GM21825 (cell line): Measurements from ENCODE around the gene ZSCAN9.

Experiments used
- ATAC-seq: cut with Tn5 transposase; IDR thresholded peaks from one replicate; pipeline ENCODE4 v1.9.1; 2021; ENCODE audit warnings: mild to moderate bottlenecking, moderate library complexity; ENCODE audit not compliant: unreplicated experiment

The ZSCAN9 gene

DNA sequence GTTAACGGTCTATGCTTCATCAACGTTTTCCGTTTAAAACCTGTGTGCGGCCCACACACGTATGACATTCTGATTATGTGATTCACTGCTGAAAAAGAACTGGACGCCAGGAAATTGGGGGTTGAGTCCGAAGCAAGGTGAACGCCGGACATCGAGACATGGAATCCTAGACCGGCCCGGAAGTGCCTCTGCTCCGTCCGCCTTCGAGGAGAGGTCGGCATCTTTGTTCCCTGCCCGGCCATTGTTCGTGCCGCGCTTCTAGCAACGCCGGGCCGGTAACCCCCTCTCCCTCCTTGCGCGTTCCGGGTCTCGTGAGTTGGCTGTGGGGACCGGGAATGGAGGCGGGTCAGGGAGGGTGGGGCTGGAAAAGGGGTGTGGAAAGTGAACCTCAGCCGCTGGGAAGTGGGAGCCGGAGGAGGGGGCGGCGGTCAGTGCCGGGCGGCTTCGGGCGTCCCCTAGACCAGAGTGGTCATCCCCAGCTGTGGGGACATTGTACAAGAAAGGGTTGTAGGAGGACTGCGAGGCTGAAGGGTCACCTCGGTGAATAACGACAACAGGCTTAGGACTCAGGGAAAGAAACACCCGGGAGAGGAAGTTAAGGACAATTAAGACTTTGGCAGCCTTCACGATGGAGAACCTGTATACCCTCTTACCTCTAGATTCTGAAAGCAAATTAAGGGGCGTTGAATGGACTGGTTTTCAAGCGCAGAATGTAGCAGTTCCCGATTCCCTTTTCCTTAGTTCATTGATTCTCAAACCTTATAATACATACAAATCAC, at the start of gene ZSCAN9:
ZSCAN9 (plus strand) TSS at position 220 of the 779 bp plus-strand sequence. CDS start 1,810 bp downstream, outside the sequence.
- peak; percentile 81 for ATAC-seq

- ATAC-seq, result no peak
These were observed 48.7 kb upstream of the ZSCAN9 start for GRCh38 chr6:28176373-28176772.

DNA sequence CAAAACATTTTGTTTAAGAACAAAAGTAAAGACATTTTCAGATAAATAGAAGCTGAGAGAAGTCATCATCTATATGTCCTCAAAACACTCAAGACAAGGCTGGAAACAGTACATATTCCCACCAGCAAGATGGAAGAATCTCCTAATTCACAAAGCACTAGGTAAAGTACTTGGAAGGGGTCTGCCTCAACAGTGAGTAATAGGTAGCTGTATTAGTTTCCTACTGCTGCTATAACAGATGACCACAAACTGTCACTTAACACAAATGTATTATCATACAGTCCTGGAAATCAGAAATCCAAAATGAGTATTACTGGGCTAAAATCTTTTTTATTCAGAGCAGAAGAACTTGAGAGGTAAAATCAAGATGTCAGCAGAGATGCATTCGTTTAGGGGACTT, 42.8 kb upstream of the ZSCAN9 start:
- no peak for ATAC-seq

DNA sequence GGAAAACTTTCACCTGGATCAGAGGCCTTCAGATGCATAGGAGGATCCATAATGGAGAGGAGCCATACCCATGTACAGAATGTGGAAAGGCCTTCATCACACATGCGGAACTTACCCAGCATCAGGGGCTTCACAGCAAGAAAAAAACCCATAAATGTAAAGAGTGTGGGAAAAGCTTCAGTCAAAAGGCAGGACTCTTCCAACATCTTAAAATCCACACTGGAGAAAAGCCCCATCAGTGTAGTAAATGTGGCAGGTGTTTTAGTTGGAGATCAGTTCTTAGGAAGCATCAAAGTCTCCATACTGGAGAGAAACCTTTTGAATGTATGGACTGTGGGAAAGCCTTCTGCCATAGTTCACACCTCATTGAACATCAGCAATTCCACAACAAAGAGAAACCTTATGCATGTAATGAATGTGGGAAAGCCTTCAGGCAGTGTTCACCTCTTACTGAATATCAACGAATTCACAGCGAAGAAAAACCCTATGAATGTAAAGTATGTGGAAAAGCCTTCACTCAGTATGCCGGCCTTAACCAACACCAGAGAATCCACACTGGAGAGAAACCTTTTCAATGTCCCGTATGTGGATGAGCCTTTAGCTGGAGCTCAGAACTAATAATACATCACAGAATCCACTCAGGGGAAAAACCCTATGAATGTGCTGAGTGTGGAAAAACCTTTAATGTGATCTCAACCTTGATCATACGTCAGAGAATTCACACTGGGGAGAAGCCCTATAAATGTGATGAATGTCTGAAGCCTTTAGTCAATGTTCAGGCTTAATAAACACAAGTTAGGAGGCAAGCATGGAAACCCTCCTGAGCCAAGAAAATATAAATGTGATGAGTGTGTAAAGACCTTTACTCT, 36.7 kb upstream of the ZSCAN9 start:
- no peak for ATAC-seq

DNA sequence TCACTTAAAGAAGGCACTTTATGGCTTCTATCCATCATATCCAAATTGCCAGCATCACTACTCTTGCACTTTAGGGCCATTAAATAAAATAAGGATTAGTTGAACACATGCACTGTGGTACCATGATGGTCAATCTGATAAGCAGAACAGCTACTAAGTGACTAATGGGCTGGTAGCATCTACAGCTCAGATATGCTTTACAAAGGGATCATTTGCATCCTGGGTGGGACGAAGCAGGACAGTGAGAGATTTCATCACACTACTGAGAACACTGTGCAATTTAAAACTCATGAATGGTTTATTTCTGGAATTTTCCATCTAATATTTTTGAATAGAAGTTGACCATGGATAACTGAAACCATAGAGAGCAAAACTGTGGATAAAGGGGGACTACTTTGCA, 25.1 kb upstream of the ZSCAN9 start:
- ATAC-seq, result no peak

GRCh38 chr6:28203201-28203600, 21.9 kb upstream of the ZSCAN9 start:
- no peak for ATAC-seq

DNA sequence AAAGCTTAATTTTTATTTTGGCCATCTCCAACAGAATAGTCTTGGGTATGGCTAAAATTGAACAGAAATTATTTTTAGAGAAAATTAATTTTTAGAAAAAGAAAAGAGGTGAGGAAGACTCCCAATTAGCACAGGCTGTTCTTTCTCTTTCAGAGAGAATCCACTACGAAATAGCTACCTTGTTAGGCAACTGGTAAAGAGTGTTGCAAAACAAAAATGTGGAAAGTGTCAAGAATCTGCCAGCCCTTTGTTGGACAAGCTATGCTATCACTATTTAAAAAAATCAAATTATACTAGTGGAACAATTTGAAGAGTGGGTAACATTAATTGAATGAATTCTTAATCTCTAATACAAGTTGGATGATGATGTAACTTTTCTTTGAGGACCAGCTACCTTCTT, 19.2 kb upstream of the ZSCAN9 start:
- ATAC-seq, result no peak

DNA sequence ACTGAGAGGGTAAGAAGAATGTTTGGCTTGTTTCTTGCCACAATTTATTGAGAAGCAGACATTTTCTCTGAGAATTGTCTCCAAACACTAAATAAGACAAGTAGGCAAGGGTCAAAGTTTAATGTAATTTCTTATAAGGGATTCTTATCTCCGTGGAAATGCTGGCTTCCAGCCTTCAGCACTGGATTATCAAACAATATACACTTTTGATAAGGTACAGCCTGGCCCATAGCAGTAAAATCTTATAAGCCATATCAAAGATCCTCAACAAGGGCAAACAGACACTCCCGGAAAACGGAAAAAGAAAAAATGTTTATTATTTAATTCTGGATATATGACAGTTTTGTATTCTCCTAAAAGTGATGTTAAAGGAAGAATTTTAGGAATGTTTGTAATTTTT, 18.5 kb upstream of the ZSCAN9 start:
- ATAC-seq, result no peak

- ATAC-seq, result no peak
These were observed 18.1 kb upstream of the ZSCAN9 start for GRCh38 chr6:28206928-28207509.

DNA sequence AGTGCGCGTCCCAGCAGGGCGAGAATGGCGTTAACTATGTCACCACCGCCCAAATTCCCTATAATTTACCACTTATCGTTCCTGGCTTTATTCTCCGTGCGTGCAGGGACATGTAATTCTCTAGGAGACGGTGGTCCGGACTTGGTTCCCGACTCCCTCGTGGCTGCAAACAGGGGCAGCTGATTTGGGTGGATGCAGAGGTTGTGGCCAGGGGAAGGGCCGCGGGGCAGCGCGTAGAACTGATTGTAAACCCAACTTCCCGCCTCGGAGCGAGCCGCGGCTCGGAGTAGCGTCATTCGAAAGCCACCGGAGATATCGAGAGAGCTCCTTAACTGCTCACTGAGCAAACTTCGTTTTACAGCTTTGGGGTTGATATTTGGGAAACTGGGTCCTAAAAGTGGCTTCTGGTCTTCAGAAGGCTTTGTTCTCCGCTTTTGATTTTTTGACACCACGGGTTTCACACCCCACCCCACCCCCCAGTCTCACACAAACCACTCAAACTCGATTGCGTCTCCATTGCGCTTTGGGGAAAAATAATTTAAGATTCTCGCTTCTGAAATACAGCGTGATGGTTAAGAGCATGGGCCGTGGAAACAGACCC, 17.5 kb upstream of the ZSCAN9 start:
- ATAC-seq, result no peak

DNA sequence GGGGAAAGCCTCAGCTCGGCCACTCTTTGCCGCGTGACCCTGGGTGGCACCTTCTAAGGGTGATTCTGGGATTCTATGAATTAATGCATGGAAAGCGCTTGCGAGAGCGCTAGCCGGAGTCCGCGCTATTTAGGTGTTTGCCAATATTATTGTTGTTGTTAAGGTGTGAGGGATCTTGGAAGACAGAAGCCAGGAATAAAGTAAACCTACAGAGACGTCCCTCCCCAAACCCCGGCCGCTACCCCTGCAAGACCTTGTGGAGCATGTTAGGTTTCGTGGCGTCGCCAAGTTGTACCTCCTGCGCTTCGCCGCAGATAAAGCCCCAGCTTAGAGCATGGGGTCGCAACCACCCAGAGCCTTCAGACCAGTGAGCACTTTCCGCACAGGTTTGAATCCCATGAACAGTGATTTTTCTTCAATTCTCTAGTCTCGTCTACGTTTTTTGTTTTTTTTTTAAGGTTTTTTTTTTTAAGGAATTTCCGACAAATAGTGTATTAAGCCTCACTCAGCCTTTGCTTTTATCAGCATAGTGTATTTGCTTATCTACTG, 16.9 kb upstream of the ZSCAN9 start:
- ATAC-seq, result no peak

DNA sequence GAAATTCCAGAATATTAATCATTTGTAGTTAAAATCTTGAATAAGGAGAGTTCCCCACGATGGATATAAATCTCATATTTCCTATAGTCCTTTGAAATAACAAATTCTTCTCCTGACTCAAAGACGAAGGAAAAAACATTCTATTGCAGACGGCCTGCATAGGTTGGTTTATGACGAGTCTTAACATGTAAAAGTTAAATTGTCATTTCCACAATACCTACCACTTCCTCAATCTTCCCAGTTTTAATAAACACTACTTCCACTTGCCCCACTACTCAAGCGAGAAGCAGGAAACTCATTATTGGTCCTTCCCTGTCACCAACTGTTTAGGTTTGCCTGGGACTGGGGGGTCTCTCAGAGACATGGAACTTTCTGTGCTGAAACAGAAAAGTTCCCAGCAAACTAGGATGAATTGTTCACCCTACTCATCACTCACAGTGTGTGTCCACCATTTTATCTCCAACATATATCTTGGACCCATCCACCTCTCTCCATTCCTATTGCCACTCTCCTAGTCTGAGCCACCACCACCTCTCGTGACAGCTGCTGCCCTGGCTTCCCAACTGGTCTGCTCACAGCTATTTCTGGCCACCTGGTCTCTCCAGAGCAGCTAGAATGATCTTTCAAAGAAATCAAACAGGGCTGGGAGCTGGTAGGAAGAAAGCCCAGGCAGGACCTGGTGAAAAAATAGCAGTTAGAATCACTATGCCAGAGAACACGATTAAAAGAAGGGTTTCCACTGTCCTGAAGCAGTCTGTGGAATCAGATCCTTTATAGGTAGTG, 15.1 kb upstream of the ZSCAN9 start:
- ATAC-seq, result no peak

DNA sequence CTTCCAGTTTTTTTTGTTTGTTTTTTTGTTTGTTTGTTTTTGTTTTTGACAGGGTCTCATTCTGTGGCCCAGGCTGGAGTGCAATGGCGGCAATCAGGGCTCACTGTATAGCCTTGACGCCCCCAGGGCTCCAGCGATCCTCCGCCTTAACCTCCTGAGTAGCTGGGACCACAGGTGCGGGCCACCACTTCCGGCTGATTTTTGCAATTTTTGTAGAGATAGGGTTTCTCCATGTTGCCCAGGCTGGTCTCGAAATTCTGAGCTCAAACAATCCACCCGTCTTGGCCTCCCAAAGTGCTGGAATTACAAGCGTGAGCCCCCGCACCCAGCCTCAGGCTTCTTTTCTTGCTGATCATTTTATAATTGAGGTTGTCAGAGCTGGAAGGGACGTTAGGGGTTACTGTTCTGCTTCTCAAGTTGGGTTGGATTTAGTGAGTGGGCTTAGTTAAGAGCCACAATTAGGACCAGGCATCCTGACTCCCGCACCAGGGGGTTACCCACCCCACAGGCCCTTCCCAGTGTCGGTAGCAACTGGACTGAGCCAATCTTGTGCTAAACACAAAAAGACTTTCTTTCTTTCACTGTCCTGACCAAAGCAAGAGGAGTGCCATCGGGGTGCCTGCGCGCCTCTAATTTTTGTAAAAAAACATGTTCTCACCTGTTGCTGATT, 13.1 kb upstream of the ZSCAN9 start:
- peak; percentile 25 for ATAC-seq

DNA sequence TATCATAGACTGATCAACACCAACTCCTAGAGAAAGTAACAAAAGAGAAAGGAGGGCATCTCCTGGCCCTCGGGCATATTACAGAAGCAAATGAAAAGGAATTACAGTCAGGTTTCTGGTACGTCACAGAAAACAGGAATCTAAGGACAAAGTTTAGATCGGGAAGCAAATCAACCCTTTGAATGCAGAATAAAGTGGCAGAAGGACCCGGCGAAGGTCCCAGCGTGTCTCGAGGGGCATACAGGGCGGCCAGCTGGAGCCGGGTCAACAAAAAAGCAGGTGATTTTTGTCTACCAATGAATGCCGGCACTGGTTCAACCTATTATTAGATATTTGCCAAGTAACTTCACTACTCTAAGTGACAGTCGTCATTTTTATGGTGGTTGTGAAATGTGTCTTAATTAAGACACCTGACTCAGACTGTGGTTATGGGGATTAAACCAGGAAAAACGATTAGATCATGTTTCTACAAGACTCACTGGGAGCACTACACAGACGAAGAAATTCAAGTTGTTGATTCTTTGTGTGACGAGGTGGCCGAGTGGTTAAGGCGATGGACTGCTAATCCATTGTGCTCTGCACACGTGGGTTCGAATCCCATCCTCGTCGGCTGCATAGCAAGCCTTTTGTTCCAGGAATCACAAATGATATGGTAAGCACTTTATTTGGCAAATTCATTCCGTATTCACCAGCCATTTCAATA, 12.4 kb upstream of the ZSCAN9 start:
- peak; percentile 48 for ATAC-seq

GRCh38 chr6:28213213-28213523, 11.9 kb upstream of the ZSCAN9 start:
- ATAC-seq, result no peak

GRCh38 chr6:28215425-28215824, 9.7 kb upstream of the ZSCAN9 start:
- no peak for ATAC-seq

DNA sequence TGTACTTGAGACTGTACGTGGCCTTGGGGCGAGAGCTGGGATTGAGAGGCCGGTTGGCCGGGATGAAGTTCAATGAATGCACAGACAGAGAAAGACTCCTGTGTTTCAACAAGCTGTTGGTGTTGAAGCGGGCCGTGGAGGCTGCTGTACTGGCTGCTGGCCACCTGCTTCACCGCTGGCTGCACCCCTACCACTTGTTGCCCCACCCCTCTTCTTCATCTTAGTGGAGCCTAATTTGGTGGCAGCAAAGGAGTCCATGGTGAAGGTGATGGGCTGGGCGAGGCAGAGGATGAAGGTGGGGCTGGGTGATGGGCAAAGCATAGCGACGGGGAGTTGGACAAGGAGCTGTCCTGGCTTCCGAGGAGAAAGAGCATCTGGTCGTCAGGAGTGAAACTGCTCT, 7.2 kb upstream of the ZSCAN9 start:
- no peak for ATAC-seq

DNA sequence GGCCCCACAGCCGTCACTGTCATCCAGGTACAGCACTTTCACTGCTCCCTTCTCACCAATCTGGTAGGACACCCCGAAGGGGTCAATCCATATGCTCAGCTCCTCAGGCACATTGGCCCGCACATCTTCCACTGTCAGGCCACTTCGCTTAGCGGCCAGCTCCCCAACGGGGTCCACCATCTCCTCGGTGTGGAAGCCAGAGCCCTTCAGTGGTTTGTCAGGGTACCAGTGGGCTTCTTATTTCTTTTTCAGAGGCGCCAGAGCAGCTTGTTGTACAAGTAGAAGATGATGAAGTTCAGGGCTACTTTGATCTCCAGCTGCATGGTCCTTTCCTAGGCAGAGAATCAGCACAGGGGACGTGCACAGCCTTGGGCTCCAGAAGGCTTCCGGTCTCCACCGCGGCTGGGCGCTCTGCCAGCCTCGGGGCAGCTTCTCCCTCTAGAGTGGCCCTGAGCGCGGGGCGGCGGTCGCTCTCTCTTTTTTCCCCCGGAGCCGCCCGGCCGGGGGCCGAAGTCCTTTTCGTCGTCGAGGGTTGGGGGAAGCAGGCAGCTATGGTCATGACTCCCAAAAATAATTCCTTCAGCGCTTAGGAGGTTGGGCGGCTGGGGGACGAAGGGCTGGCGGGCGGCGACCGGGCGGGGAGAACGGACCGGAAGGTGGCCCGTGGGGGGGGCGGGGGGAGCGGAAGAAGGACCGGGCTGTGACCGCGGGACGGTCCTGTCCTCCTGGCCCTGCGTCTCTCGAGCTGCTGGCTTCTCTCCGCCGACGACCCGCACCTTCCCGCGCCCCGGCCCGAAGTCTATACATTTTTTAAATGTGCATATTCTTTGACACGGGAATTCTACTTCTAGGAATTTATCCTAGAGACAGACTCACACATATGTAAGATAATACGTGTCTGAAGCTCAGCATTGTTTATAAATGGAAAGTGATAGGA, 6.5 kb upstream of the ZSCAN9 start:
- ATAC-seq, result peak; percentile 57
